Retinal pigment epithelial cell (primary cell): ENCODE data around the gene C3.
"Not testable (repeated sequence)": the region's sequence is repeated elsewhere in the genome, so short reads cannot be mapped to it uniquely, and the experiment has no call there.

Experiments used
- DNase-seq: peaks from one replicate; pipeline ENCODE4 v3.0.0-alpha.2; 2010; ENCODE audit warnings: low read depth
- H3K4me3 ChIP-seq: 2 replicates; pipeline ENCODE4 v1.5.1; 2011; ENCODE audit warnings: mild to moderate bottlenecking, low read length, control low read depth, moderate library complexity
- CTCF ChIP-seq: conservative IDR thresholded peaks from 2 replicates; pipeline ENCODE4 v1.5.1; 2011; ENCODE audit warnings: low read depth, low read length, control low read depth, inconsistent platforms

C3 gene

GRCh38 chr19:6711078-6711361 lies 9.4 kb downstream of the C3 start:
- DNase-seq: no peak
- no peak for TF ChIP-seq CTCF
- no peak overlapping the region for H3K4me3 ChIP-seq

GRCh38 chr19:6710273-6711077 lies 10.0 kb downstream of the C3 start:
- DNase-seq: no peak
- H3K4me3 ChIP-seq: no peak overlapping the region
- peak; percentile 35 for TF ChIP-seq CTCF

DNA sequence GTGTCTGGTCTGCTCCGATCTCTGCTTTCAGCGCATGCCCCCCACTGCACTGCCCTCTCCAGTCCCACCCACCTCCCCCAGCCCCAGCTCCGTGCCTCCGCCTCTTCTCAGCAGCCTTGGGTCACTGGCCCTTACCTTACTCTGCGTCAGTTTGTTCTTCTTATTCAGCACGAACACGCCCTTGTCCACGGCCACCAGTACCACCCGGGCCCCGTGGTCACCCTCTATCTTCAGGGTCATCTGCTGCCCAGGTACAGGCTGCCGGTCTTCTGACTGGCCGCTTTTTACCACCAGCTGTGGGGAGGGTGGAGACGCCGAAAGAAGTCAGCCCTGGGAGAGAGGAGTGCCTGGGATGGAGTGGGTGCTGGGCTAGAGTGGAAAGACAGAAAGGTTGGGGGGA lies 10.9 kb downstream of the C3 start:
- H3K4me3 ChIP-seq: no peak overlapping the region
- DNase-seq: no peak
- no peak for TF ChIP-seq CTCF

DNA sequence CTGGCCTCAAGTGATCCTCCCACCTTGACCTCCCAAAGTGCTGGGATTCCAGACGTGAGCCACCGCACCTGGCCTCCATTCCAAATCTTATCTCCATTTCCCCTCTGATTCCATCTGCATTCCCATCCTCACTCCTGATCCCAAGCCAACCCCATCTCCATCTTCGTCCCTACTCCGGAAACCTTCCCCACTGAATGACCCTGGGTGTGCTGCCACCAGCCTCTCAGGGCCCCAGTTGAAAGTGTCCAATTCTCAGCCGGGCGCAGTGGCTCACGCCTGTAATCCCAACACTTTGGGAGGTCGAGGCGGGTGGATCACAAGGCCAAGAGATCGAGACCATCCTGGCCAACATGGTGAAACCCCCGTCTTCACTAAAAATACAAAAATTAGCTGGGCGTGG lies 11.5 kb downstream of the C3 start:
- DNase-seq: not testable (repeated sequence)

DNA sequence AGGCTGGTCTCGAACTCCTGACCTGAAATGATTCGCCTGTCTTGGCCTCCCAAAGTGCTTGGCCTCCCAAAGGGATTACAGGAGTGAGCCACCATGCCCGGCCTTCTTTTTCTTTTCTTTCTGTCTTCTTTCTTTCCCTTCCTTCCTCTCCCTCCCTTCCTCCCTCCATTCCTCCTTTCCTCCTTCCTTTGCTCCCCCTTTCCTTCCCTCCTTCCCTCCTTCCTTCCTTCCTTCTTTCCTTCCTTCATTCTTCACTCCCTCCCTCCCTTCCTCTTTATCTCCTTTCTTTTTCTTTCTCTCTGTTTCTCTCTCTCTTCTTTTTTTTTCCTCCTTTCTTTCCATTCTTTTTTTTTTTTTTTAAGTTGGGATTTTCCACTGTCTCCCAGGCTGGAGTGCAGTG lies 12.1 kb downstream of the C3 start:
- TF ChIP-seq CTCF: no peak

More for the DNA sequence above, 11.5 kb downstream of the C3 start:
- not testable (repeated sequence) for H3K4me3 ChIP-seq

DNA sequence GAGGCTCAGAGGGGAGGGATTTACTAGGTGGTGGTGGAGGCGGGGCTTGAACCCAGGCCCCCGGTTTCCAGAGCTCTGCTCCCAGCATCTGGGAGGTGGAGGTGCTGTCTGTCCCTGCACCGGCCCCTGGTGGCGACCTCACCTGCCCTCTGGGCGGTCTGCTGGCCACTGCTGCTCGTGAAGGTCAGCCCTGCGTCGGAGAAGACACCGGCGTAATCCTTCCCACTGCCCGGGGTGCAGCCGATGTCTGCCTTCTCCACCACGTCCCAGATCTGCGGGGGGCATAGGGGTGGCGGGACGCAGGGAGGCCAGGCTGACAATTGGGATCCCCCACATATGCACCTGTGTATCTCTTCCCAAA lies 12.8 kb downstream of the C3 start:
- no peak for TF ChIP-seq CTCF
- DNase-seq: no peak
- H3K4me3 ChIP-seq: no peak overlapping the region

More for the DNA sequence above, 12.1 kb downstream of the C3 start:
- H3K4me3 ChIP-seq: no peak overlapping the region
- no peak for DNase-seq

GRCh38 chr19:6707011-6707657 lies 13.3 kb downstream of the C3 start:
- DNase-seq: no peak
- TF ChIP-seq CTCF: no peak
- H3K4me3 ChIP-seq: no peak overlapping the region
